A673 (cell line): Measurements from ENCODE around the gene PRPF38A.

Experiments
- EZH2 ChIP-seq: fragments of 200-600 bp; sonication (generic); IDR thresholded peaks from 2 replicates; pipeline ENCODE4 v1.6.1; 2017; ENCODE audit warnings: borderline replicate concordance, low read depth, mild to moderate bottlenecking, mixed read lengths, antibody characterized with exemption, low read length; ENCODE audit not compliant: poor library complexity, severe bottlenecking
- TF ChIP-seq, protein P1 (sequence below): fragments of 300-800, 200-600 bp; sonication (generic); conservative IDR thresholded peaks from 2 replicates; pipeline ENCODE4 v1.5.1; 2017; ENCODE audit warnings: low read depth, mild to moderate bottlenecking, antibody characterized with exemption, low read length, moderate library complexity, mixed read lengths

- TF ChIP-seq, protein P1, sequence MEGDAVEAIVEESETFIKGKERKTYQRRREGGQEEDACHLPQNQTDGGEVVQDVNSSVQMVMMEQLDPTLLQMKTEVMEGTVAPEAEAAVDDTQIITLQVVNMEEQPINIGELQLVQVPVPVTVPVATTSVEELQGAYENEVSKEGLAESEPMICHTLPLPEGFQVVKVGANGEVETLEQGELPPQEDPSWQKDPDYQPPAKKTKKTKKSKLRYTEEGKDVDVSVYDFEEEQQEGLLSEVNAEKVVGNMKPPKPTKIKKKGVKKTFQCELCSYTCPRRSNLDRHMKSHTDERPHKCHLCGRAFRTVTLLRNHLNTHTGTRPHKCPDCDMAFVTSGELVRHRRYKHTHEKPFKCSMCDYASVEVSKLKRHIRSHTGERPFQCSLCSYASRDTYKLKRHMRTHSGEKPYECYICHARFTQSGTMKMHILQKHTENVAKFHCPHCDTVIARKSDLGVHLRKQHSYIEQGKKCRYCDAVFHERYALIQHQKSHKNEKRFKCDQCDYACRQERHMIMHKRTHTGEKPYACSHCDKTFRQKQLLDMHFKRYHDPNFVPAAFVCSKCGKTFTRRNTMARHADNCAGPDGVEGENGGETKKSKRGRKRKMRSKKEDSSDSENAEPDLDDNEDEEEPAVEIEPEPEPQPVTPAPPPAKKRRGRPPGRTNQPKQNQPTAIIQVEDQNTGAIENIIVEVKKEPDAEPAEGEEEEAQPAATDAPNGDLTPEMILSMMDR, result no peak
- TF ChIP-seq EZH2, result no peak
These were observed 51.3 kb downstream of the PRPF38A start for GRCh38 chr1:52455686-52456085.
